GM12875 (cell line): ENCODE measurements around the gene WWOX.

ENCODE experiments used
- H3K4me3 ChIP-seq: one replicate; pipeline ENCODE4 v1.5.1; 2011; ENCODE audit warnings: low read depth, low read length, control low read depth
- TF ChIP-seq, protein P1 (sequence below): IDR thresholded peaks from 2 replicates; pipeline ENCODE4 v1.5.1; 2011; ENCODE audit warnings: low read depth, mild to moderate bottlenecking, control low read depth, inconsistent platforms, low read length, moderate library complexity, borderline replicate concordance; ENCODE audit not compliant: insufficient read depth

WWOX gene

DNA sequence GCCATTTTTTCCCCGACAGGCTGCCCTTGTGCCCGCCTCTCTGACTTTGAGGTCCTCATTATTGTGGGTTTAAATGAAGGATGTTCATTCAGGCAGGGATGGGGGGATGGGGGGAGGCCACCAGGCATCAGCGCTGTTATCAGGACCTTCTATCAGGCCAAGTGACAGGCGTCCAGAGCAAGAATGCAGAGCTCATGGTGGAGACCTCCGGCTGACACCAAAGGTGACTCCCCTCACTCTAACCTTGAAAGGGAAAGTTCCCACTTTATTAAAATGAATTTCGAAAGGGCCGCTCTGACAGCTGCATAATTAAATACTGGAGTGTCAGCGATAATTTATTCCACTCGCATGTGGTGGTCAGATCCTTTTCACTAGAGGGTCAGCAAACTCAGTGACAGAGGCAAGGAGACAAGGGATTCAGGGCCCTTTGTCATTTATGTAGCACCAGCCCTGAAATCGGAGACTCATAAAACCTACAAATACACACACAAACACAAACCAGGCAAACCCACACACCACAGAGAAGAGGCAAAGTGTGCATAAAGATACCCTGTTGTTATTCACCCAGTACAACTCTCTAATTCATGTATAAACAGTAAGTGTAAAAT, 1065.0 kb downstream of the WWOX start:
- TF ChIP-seq, protein P1, sequence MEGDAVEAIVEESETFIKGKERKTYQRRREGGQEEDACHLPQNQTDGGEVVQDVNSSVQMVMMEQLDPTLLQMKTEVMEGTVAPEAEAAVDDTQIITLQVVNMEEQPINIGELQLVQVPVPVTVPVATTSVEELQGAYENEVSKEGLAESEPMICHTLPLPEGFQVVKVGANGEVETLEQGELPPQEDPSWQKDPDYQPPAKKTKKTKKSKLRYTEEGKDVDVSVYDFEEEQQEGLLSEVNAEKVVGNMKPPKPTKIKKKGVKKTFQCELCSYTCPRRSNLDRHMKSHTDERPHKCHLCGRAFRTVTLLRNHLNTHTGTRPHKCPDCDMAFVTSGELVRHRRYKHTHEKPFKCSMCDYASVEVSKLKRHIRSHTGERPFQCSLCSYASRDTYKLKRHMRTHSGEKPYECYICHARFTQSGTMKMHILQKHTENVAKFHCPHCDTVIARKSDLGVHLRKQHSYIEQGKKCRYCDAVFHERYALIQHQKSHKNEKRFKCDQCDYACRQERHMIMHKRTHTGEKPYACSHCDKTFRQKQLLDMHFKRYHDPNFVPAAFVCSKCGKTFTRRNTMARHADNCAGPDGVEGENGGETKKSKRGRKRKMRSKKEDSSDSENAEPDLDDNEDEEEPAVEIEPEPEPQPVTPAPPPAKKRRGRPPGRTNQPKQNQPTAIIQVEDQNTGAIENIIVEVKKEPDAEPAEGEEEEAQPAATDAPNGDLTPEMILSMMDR: no peak
- no peak overlapping the region for H3K4me3 ChIP-seq

DNA sequence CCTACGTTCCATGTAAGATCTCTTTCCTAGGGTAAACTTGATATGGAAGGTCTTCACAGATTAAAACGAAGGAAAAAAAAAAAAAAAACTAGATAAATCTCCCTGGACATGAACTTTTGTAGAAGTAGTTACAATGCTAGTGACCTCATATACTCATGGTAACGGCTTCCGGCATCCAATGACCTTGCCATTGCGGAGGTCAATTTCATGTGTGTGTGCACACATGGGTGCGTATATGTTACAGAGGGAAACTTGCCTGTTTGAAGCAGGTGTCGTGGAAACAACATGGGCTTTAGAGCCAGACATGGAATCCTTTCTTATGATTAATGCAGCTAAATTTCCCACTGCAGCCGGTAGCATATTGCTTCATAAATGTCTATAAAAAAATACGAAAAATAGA, 1065.6 kb downstream of the WWOX start:
- H3K4me3 ChIP-seq: no peak overlapping the region
- TF ChIP-seq, protein P1: no peak

DNA sequence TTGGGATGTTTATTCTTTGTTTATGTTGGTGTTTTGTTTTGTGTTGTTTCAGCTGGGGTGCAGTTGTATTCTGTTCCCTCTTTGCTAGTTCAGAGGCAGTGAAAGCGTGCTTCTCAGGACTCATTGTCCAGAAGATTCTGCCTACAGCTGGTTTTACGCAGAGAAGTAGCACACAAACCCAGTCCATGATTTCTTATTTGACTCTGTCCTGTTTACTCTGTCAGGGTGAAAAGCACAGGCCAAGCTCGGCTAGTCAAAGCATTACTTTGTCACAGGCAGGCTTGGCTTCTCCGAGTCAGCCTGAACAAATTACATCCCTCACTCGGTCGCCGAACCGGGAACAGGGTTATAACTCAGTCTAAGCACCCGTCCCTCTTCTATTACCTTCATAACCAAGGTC, 1066.1 kb downstream of the WWOX start:
- no peak overlapping the region for H3K4me3 ChIP-seq
- TF ChIP-seq, protein P1: no peak

DNA sequence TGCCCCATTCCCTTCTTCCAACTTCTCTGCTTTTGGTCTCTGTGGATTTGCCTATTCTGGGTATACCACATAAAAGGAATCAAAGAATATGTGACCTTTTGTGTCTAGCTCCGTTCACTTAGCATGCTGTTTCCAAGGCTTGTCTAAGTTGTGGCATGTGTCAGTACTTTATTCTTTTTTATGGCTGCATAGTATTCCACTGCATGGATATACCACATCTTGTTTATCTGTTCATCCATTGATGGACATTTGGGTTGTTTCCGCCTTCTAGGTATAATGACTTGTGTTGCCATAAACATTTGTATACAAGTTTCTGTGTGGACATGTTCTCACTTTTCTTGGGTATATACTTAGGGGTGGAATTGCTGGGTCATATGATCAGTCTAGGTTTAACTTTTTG, 1068.4 kb downstream of the WWOX start:
- TF ChIP-seq, protein P1: no peak
- no peak overlapping the region for H3K4me3 ChIP-seq

DNA sequence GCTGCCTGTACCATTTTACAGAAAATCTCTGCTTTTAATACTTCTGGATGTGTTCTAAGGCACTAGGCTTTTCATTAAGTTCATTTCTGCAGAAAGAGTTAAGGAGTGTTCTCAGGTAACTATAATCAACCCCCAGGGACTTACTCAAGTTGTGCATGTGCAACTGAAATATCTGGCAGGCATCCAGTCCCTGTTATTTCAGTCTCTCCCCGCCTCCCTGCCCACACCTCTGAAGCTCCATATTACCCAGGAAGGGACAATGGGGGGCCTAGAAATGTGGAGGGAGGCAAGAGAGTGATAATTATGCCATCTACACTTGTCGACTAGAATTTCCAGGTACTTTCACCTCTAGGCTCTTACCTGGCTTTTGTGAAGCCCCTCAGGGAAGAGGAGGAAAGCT, 1068.9 kb downstream of the WWOX start:
- TF ChIP-seq, protein P1: no peak
- H3K4me3 ChIP-seq: no peak overlapping the region

DNA sequence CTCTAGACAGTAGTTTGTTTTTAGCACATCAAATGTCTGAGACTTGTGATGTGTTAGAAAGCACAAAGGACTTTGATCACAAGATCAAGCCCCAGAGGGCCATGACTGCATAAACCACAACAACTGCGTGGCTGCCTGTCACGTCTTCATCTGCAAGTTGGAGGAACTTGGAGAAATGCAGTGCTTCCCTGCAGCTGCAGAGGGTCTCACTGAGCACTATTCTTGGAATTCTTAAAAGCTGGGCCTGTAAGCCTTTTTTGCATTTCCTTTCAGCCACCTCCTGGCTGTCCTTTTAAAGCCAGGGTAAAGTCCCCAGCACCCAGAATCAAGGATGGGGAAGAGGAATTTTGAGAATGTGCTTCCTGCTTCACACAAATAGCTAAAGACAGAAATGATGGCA, 1069.8 kb downstream of the WWOX start:
- TF ChIP-seq, protein P1: no peak
- no peak overlapping the region for H3K4me3 ChIP-seq

DNA sequence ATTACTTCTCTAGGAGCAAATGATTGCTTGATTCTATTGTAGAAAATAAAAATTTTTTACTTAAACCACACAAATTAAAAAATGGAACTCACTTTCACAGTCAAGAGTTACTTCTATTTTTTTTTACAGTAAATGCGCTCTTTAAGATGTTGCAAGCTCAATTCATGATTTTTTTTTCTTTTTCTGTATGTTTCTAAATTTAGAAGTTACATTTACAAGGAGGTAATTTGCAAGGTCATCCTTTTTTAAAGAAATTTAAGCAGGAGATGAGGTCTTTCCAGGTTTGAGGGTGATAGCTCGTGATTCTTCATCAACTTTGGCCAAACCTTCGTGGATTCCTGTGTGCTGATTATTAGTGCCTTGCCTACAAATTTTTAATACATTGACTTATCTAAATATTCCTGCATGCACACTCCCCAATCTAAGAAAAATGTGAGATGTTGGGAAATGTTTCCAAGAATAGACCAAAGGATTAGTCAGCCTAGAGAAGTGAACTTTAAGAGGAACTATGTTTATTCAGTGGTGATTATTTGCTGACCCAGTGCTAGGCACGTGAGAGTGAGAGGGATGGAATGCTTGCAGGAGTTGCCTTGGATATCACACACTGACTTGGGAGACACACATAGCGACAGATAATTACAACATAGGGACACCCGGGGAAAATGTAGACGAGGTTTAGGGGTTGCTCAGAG, 1071.2 kb downstream of the WWOX start:
- H3K4me3 ChIP-seq: no peak overlapping the region
- TF ChIP-seq, protein P1: no peak
